Lower leg skin (tissue), 4 donors: ENCODE results near the gene PCDH9. TPM values are rescaled to one million over a fixed set of nuclear protein-coding genes. Genes with fewer than 3 reads are reported as not detected.

Source experiments
- DNase-seq, 2 donors: peaks; one replicate each; pipeline ENCODE4 v3.0.0-alpha.2; 2019; ENCODE audit warnings: low spot score in 2 of 2
- H3K4me3 ChIP-seq: fragments of 200-600 bp; sonication (generic); 2 replicates; pipeline ENCODE4 v1.5.1; 2017; ENCODE audit warnings: mild to moderate bottlenecking, low read depth; ENCODE audit not compliant: poor library complexity, severe bottlenecking
- POLR2A ChIP-seq, 2 donors: fragments of 450-650 bp; IDR thresholded peaks; one replicate each; pipeline ENCODE4 v1.6.1; 2016 to 2017; ENCODE audit warnings: antibody characterized with exemption in 2 of 2, mild to moderate bottlenecking in 1 of 2, moderate library complexity in 1 of 2
- WGBS, 2 donors: methylation state at CpG; one replicate each; pipeline ENCODE4 v1.1.5; 2018; 5-methylcytosine and 5-hydroxymethylcytosine counted together
- intact Hi-C: fragments of 100-400 bp; cut with DNase I; formaldehyde crosslinking; loops from one replicate; pipeline ENCODE4 v1.15.0; 2023; ENCODE audit warnings: low total_unique reads
- total RNA-seq, 4 donors: library from RNA; depleted of rRNA; stranded (reverse); fragments of >200 nt; gene quantifications; one replicate each; pipeline ENCODE4 v1.1.0, GENCODE V29; 2016
- TF ChIP-seq, protein P1 (sequence below), 3 donors: fragments of 450-650 bp; IDR thresholded peaks; one replicate each; pipeline ENCODE4 v1.5.1; 2016; ENCODE audit warnings: antibody characterized with exemption in 3 of 3, mild to moderate bottlenecking in 3 of 3, moderate library complexity in 2 of 3

The PCDH9 gene
- total RNA-seq, 4 donors from 2014 or later, result 0.21 to 0.84 (median 0.36) TPM

DNA sequence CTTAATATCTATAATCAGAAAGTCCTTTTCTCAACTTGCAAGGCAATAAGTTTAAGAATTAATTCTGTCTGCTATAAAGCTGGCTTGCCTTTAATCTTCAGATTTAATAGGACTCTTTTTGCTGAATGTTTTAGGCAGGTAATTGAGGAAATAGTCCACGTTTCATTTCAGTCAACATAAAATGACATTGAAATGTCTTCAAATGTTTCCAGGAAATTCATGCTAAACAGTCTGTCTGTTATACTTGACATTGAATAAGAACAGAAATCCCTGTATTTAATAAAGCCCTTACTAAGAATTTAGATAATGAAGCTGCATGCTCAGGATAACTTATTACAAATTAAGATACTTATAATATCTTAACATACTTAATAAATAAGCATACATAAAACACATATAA, 84.2 kb downstream of the PCDH9 start:
- 39 to 46% methylated on average over 1 of the region's 1 CpG for WGBS, 2 donors
- TF ChIP-seq POLR2A (IDR thresholded peaks at IDR 0.05), result no peak
- TF ChIP-seq, protein P1, sequence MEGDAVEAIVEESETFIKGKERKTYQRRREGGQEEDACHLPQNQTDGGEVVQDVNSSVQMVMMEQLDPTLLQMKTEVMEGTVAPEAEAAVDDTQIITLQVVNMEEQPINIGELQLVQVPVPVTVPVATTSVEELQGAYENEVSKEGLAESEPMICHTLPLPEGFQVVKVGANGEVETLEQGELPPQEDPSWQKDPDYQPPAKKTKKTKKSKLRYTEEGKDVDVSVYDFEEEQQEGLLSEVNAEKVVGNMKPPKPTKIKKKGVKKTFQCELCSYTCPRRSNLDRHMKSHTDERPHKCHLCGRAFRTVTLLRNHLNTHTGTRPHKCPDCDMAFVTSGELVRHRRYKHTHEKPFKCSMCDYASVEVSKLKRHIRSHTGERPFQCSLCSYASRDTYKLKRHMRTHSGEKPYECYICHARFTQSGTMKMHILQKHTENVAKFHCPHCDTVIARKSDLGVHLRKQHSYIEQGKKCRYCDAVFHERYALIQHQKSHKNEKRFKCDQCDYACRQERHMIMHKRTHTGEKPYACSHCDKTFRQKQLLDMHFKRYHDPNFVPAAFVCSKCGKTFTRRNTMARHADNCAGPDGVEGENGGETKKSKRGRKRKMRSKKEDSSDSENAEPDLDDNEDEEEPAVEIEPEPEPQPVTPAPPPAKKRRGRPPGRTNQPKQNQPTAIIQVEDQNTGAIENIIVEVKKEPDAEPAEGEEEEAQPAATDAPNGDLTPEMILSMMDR (IDR thresholded peaks at IDR 0.05), result no peak
- intact Hi-C loops, result no loop called here

GRCh38 chr13:67143544-67144115, 86.5 kb downstream of the PCDH9 start:
- intact Hi-C loops, result no loop called here
- DNase-seq, result no peak
- 66% methylated on average over 4 of the region's 4 CpGs for WGBS, 2 donors
- TF ChIP-seq, protein P1 (IDR thresholded peaks at IDR 0.05), result no peak
- TF ChIP-seq POLR2A (IDR thresholded peaks at IDR 0.05), result no peak
- H3K4me3 ChIP-seq, result no peak overlapping the region

More for the DNA sequence above, 84.2 kb downstream of the PCDH9 start:
- DNase-seq, result no peak
- no peak overlapping the region for H3K4me3 ChIP-seq

DNA sequence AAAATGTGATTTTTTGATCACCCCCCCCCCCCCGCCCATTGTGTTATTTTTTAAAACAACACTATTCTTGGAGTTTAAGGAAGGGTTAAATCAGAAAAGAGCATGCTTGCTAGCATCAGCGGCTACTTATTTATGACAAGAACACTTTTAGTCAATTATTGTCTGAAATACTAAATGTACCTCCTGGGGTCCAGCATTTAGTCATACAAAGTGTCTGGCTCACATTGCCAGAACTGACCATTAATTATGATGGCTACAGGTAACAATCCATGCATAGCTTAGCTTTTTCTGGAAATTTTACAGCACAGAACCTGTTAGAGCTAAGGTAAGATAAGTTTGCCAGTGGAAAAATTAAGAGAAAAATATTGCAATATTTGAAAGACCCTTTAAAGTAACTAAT, 90.1 kb downstream of the PCDH9 start:
- intact Hi-C loops, result no loop called here
- H3K4me3 ChIP-seq, result no peak overlapping the region
- TF ChIP-seq, protein P1 (IDR thresholded peaks at IDR 0.05), result no peak
- TF ChIP-seq POLR2A (IDR thresholded peaks at IDR 0.05), result no peak
- WGBS, 2 donors, result 75 to 76% methylated on average over 2 of the region's 2 CpGs
- no peak for DNase-seq

- no peak for DNase-seq
- no peak overlapping the region for H3K4me3 ChIP-seq
- 63 to 64% methylated on average over 4 of the region's 4 CpGs for WGBS, 2 donors
- intact Hi-C loops, result no loop called here
- no peak for TF ChIP-seq POLR2A (IDR thresholded peaks at IDR 0.05)
- TF ChIP-seq, protein P1 (IDR thresholded peaks at IDR 0.05), result no peak
Observed at GRCh38 chr13:67139551-67139950, 90.6 kb downstream of the PCDH9 start.

GRCh38 chr13:67138970-67139369, 91.2 kb downstream of the PCDH9 start:
- 92 to 93% methylated on average over 4 of the region's 4 CpGs for WGBS, 2 donors
- TF ChIP-seq, protein P1 (IDR thresholded peaks at IDR 0.05), result no peak
- no peak for TF ChIP-seq POLR2A (IDR thresholded peaks at IDR 0.05)
- no peak for DNase-seq
- H3K4me3 ChIP-seq, result no peak overlapping the region
- intact Hi-C loops, result no loop called here
